Right cardiac atrium (tissue), 5 donors: ENCODE measurements around the gene GABRB1. TPM values are rescaled to one million over a fixed set of nuclear protein-coding genes. Genes with fewer than 3 reads are reported as not detected.

Source experiments
- ATAC-seq, 2 donors: fragments of 200-7000 bp; cut with Tn5 transposase; one replicate each; pipeline versions ENCODE4 v1.8.0 to v1.9.1; 2020; ENCODE audit warnings: moderate library complexity in 2 of 2, mild to moderate bottlenecking in 1 of 2
- DNase-seq, 3 donors: peaks; one replicate each; pipeline ENCODE4 v3.0.0-alpha.2; 2020
- H3K27ac ChIP-seq: one replicate; pipeline ENCODE4 v1.5.1; 2013; ENCODE audit warnings: mild to moderate bottlenecking, low read length, control low read depth, moderate library complexity
- H3K27me3 ChIP-seq: one replicate; pipeline ENCODE4 v1.6.1; 2013; ENCODE audit not compliant: control insufficient read depth, insufficient read depth
- H3K4me1 ChIP-seq: one replicate; pipeline ENCODE4 v1.6.1; 2013; ENCODE audit warnings: low read length; ENCODE audit not compliant: control insufficient read depth, insufficient read depth
- H3K4me3 ChIP-seq: one replicate; pipeline ENCODE4 v1.5.1; 2013; ENCODE audit warnings: low read length, control low read depth
- H3K9me3 ChIP-seq: one replicate; pipeline ENCODE4 v1.6.1; 2013; ENCODE audit warnings: low read length; ENCODE audit not compliant: control insufficient read depth
- WGBS: extraction: QIAGEN DNeasy Blood & Tissue Kit; methylation state at CpG from one replicate; pipeline ENCODE4 v1.1.7; 2013; 5-methylcytosine and 5-hydroxymethylcytosine counted together
- intact Hi-C, 4 donors: fragments of 100-400 bp; cut with DNase I; formaldehyde crosslinking; loops; one replicate each; pipeline versions ENCODE4 v1.11.0 to v1.14.0; 2022 to 2023
- polyA plus RNA-seq: library from polyadenylated mRNA; stranded (reverse); fragments of 200-250 nt; gene quantifications from one replicate; pipeline ENCODE4 v1.2.3, GENCODE V29; 2013
- total RNA-seq, 4 donors: library from RNA; stranded (reverse); fragmentation: NEBNext Ultra II Directional; extraction: Animal tissue kit (Norgen Biotek cat#: 25700); gene quantifications; one replicate each; pipeline ENCODE4 v1.2.1, GENCODE V29; 2021
- donor health status: healthy with polysubstance abuse.
- donor health status: DM: no; HTN: yes; CAD: no.
- donor health status: DM: no; HTN: no; CAD: no.
- donor health status: DM: no; HTN: yes; CAD: no; lungs with severe emphysema.
- donor health status: DM: yes; HTN: yes; CAD: no.

Gene GABRB1
- total and polyA plus RNA-seq, 5 donors, result 1.00 to 4.6 (median 3.1) TPM

- H3K27me3 ChIP-seq, result no peaks in the 10 kb centered on the region
- H3K4me1 ChIP-seq, result no peaks in the 10 kb centered on the region
- H3K27ac ChIP-seq, result no peak overlapping the region
- DNase-seq (no peak), ATAC-seq (no peak)
- no peaks in the 10 kb centered on the region for H3K9me3 ChIP-seq
- H3K4me3 ChIP-seq, result no peak overlapping the region
- 64% methylated on average over 5 of the region's 5 CpGs for WGBS
- intact Hi-C loops, result no loop called here
Observed at GRCh38 chr4:47167081-47168035, 136.0 kb downstream of the GABRB1 start.

GRCh38 chr4:47184083-47184482, 152.7 kb downstream of the GABRB1 start:
- DNase-seq, result no peak
- no peaks in the 10 kb centered on the region for H3K4me1 ChIP-seq
- intact Hi-C loops, result no loop called here
- H3K27ac ChIP-seq, result no peak overlapping the region
- H3K4me3 ChIP-seq, result no peak overlapping the region
- no peak for ATAC-seq
- H3K9me3 ChIP-seq, result no peaks in the 10 kb centered on the region
- no peaks in the 10 kb centered on the region for H3K27me3 ChIP-seq
- WGBS, result 65% methylated on average over 5 of the region's 5 CpGs

GRCh38 chr4:47185761-47186160, 154.4 kb downstream of the GABRB1 start:
- intact Hi-C loops, result no loop called here
- 88% methylated on average over 3 of the region's 3 CpGs for WGBS

GRCh38 chr4:47187608-47188007, 156.2 kb downstream of the GABRB1 start:
- Histone ChIP-seq H3K9me3 (no peaks in the 10 kb centered on the region), H3K27ac (no peak overlapping the region), H3K27me3 (no peaks in the 10 kb centered on the region), H3K4me1 (no peaks in the 10 kb centered on the region), H3K4me3 (no peak overlapping the region)
- intact Hi-C loops, result no loop called here
- DNase-seq, result no peak
- ATAC-seq, result no peak
- 75% methylated on average over 2 of the region's 2 CpGs for WGBS

More at GRCh38 chr4:47185761-47186160, 154.4 kb downstream of the GABRB1 start:
- Histone ChIP-seq H3K4me1 (no peaks in the 10 kb centered on the region), H3K4me3 (no peak overlapping the region), H3K27ac (no peak overlapping the region), H3K27me3 (no peaks in the 10 kb centered on the region), H3K9me3 (no peaks in the 10 kb centered on the region)
- ATAC-seq (no peak), DNase-seq (no peak)

DNA sequence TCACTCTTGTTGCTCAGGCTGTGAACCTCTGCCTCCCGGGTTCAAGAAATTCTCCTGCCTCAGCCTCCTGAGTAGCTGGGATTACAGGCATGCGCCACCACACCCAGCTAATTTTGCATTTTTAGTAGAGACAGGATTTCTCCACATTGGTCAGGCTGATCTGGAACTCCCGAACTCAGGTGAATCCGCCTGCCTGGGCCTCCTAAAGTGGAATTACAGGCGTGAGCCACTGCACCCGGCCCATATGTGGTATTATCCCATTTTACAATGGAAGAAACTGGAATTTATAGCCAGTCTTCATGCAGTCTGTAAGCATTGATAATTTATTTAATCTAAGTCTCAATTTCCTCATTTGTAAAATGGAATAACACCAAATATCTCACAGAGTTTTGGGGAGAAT, 161.8 kb downstream of the GABRB1 start:
- H3K4me3 ChIP-seq, result no peak overlapping the region
- 74% methylated on average over 6 of the region's 6 CpGs for whole genome bisulfite sequencing
- no peaks in the 10 kb centered on the region for H3K9me3 ChIP-seq
- no peaks in the 10 kb centered on the region for H3K27me3 ChIP-seq
- H3K4me1 ChIP-seq, result no peaks in the 10 kb centered on the region
- intact Hi-C loops, result no loop called here
- ATAC-seq, result no peak
- no peak for DNase-seq
- H3K27ac ChIP-seq, result no peak overlapping the region

DNA sequence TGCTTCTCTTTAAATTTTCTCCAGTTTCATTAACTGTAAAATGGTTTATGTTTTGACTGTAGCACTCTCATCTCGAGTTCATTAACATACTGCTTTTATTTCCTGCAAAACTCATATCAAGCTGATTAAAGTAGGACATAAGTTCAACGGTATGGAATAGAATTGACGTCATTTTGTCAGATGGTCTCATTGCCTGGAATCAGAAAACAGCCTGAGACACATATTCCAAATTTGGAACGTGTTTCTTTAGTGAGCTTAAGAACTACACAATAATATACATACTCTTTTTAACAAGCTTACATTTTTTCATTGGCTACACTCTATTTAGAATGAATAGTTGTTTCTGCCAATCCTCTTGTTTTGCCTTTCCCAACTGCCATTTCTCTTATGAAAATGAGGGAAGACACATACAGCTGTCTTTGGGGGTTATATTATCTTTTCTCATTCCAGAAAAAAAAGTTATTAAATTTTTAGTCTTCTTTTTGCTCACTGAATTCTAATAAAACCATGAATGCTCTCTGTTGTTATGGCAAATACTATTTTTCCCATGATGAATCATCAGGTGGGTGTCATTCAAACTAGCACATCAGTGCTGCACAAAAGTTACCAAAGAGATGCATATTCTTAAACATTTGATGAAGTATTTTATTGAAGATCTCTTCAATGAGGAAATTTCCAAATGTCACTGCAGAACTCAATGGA, 162.8 kb downstream of the GABRB1 start:
- DNase-seq (no peak), ATAC-seq (no peak)
- no peaks in the 10 kb centered on the region for H3K9me3 ChIP-seq
- H3K27me3 ChIP-seq, result no peaks in the 10 kb centered on the region
- WGBS, result 49% methylated on average over 4 of the region's 4 CpGs
- intact Hi-C loops, result no loop called here
- no peak overlapping the region for H3K4me3 ChIP-seq
- H3K27ac ChIP-seq, result no peak overlapping the region
- H3K4me1 ChIP-seq, result no peaks in the 10 kb centered on the region

DNA sequence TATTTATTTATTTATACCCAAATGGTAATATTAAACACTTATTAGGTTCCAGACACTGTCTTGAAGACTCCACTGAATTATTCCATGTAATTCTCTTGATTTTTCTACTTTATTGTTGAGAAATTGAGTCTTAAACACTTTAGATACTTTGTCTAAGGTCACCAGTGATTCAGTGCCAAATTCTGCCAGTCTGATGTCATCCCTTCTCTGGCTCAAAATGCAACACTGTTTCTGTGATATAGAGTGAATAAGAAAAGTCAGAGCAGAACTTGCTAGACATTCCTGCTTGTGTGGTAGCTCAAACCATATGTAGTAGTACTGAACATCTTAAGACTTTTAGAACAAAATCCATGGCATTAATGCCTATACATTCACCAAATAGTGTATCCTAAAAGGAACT, 164.3 kb downstream of the GABRB1 start:
- ATAC-seq (no peak), DNase-seq (no peak)
- no peaks in the 10 kb centered on the region for H3K4me1 ChIP-seq
- H3K4me3 ChIP-seq, result no peak overlapping the region
- intact Hi-C loops, result no loop called here
- H3K27ac ChIP-seq, result no peak overlapping the region
- H3K27me3 ChIP-seq, result no peaks in the 10 kb centered on the region
- H3K9me3 ChIP-seq, result no peaks in the 10 kb centered on the region

GRCh38 chr4:47198791-47199190, 167.4 kb downstream of the GABRB1 start:
- 48% methylated on average over 5 of the region's 5 CpGs for WGBS
- H3K27ac ChIP-seq, result no peak overlapping the region
- no peaks in the 10 kb centered on the region for H3K9me3 ChIP-seq
- H3K4me1 ChIP-seq, result no peaks in the 10 kb centered on the region
- no peaks in the 10 kb centered on the region for H3K27me3 ChIP-seq
- DNase-seq (no peak), ATAC-seq (no peak)
- intact Hi-C loops, result no loop called here
- H3K4me3 ChIP-seq, result no peak overlapping the region

DNA sequence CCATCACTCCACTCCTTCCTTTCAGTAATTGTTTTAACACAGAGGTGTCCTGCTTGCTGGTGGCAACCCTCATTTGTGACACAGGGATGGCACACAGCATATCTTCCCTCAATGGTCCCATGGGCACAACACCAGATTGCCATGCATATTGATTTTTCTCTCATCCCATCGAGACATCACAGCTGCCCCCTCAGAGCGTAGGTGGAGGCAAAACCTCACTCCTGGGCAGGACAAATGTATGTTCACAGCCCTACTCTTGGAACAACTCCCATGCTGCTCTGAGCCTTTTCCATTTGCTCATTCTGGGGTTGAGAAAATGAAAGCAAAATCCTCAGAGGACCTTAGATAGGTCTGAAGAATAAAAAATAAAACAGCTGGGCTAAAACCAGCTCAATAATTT, 172.2 kb downstream of the GABRB1 start:
- no peaks in the 10 kb centered on the region for H3K9me3 ChIP-seq
- no peaks in the 10 kb centered on the region for H3K4me1 ChIP-seq
- no peak for DNase-seq
- ATAC-seq, result no peak
- H3K27me3 ChIP-seq, result no peaks in the 10 kb centered on the region
- no peak overlapping the region for H3K27ac ChIP-seq
- intact Hi-C loops, result no loop called here
- no peak overlapping the region for H3K4me3 ChIP-seq
- WGBS, result 61% methylated on average over 2 of the region's 2 CpGs

- Histone ChIP-seq H3K27ac (no peak overlapping the region), H3K4me1 (no peaks in the 10 kb centered on the region), H3K9me3 (no peaks in the 10 kb centered on the region), H3K4me3 (no peak overlapping the region), H3K27me3 (no peaks in the 10 kb centered on the region)
- 70% methylated on average over 1 of the region's 1 CpG for WGBS
- no peak for DNase-seq
- intact Hi-C loops, result no loop called here
- ATAC-seq, result no peak
Observed at GRCh38 chr4:47207555-47207954, 176.2 kb downstream of the GABRB1 start.

DNA sequence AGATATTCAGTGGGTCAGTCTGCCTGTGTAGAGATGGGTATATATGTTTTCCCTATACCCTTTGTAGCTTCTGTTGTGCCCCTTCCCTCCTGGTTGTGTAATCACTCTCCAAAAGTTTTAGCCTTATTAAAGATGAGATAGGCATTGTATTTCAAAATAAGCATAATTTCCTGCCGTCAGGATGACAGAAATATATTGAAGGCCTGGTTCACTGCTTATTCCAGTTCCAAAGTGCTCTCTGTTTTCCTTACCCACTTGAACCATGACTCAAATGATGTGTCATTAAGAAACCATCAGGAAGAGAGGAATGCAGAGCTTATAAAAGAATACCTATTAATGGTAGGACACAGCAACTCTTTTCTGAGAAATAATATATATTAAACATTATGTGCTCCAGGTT, 178.5 kb downstream of the GABRB1 start:
- WGBS, result 44% methylated on average over 1 of the region's 1 CpG
- Histone ChIP-seq H3K9me3 (no peaks in the 10 kb centered on the region), H3K4me3 (no peak overlapping the region), H3K27ac (no peak overlapping the region), H3K27me3 (no peaks in the 10 kb centered on the region), H3K4me1 (no peaks in the 10 kb centered on the region)
- DNase-seq (no peak), ATAC-seq (no peak)
- intact Hi-C loops, result no loop called here
